ENCODE data around the gene NOTO.

GRCh38 chr2:73232403-73233153 is 30.2 kb downstream of the NOTO start:
- TF ChIP-seq FOXA1 (IDR thresholded peaks at IDR 0.05) (no peak), BHLHE40 (IDR thresholded peaks at IDR 0.05; ENCODE audit: borderline replicate concordance) (no peak), SUZ12 (IDR thresholded peaks at IDR 0.05) (no peak), CTBP1 (IDR thresholded peaks at IDR 0.05; ENCODE audit: borderline replicate concordance) (no peak), HDGF (IDR thresholded peaks at IDR 0.05; ENCODE audit: borderline replicate concordance) (no peak), FOXK2 (IDR thresholded peaks at IDR 0.05) (no peak), ELF4 (IDR thresholded peaks at IDR 0.05) (no peak), FOXM1 (IDR thresholded peaks at IDR 0.05; ENCODE audit: borderline replicate concordance) (no peak), ARNT (IDR thresholded peaks at IDR 0.05) (no peak), ZNF384 (IDR thresholded peaks at IDR 0.05) (no peak), SP1 (IDR thresholded peaks at IDR 0.05) (no peak)

Data from HEK293T (cell line).